SK-N-MC (cell line): ENCODE measurements around the gene PAPSS1.

Source experiments
- EZH2 ChIP-seq: fragments of 200-600 bp; sonication (generic); IDR thresholded peaks from one replicate; pipeline ENCODE4 v1.6.1; 2017; ENCODE audit warnings: antibody characterized with exemption
- FOXP2 ChIP-seq: optimal IDR thresholded peaks from 2 replicates; pipeline ENCODE3; 2011; ENCODE audit warnings: mild to moderate bottlenecking, moderate library complexity; ENCODE audit not compliant: insufficient read depth; ENCODE audit errors: extremely low read length, control extremely low read depth
- POLR2AphosphoS5 ChIP-seq: IDR thresholded peaks from 2 replicates; pipeline ENCODE4 v1.6.1; 2012; ENCODE audit warnings: mild to moderate bottlenecking, low read depth, low read length, borderline replicate concordance

GRCh38 chr4:107734120-107734519, 14.1 kb upstream of the PAPSS1 start:
- TF ChIP-seq FOXP2 (no peak), EZH2 (no peak), POLR2AphosphoS5 (no peak)
